Activated CD8-positive, alpha-beta memory T cell treated with anti-CD3 and anti-CD28 coated beads, Interleukin-2, amount 10 ng/mL, durations not matched to agents 7 days and 5 days (primary cell): ENCODE results near the gene TMEM141. TPM values are rescaled to one million over a fixed set of nuclear protein-coding genes. Genes with fewer than 3 reads are reported as not detected.
A peak's percentile ranks its signal among the peaks of the same experiment; 100 is the strongest.

Experiments used
- ATAC-seq: fragments of 150-1000 bp; cut with Tn5 transposase; one replicate; pipeline ENCODE4 v1.10.0; 2021; ENCODE audit warnings: moderate library complexity
- CTCF ChIA-PET: fragments of 350-600 bp; sonication (Branson Sonifier 250); formaldehyde crosslinking; loops from one replicate; lab custom pipeline; 2021; ENCODE audit warnings: antibody characterized with exemption; lab: Charles Lee
- DNase-seq: peaks from one replicate; pipeline ENCODE4 v3.0.0-alpha.2; 2020
- H3K27ac Mint-ChIP-seq: one replicate; pipeline ENCODE4 v1.8.0; 2021; ENCODE audit warnings: mild to moderate bottlenecking, mixed read lengths
- H3K27me3 Mint-ChIP-seq: one replicate; pipeline ENCODE4 v1.8.0; 2021; ENCODE audit warnings: mixed read lengths
- H3K36me3 Mint-ChIP-seq: one replicate; pipeline ENCODE4 v1.8.0; 2021; ENCODE audit warnings: mild to moderate bottlenecking, mixed read lengths
- H3K4me1 Mint-ChIP-seq: one replicate; pipeline ENCODE4 v1.8.0; 2021; ENCODE audit warnings: mixed read lengths
- H3K4me3 Mint-ChIP-seq: one replicate; pipeline ENCODE4 v1.8.0; 2021; ENCODE audit warnings: mild to moderate bottlenecking, moderate library complexity, mixed read lengths
- H3K9me3 Mint-ChIP-seq: one replicate; pipeline ENCODE4 v1.8.0; 2022; ENCODE audit warnings: low read depth, mixed read lengths
- total RNA-seq, 2 experiments: library from RNA; stranded (reverse); gene quantifications; one replicate each; pipeline ENCODE4 v1.2.3, GENCODE V29; 2021

The TMEM141 gene
- total RNA-seq: 10 to 100 TPM; 31.7 to 32.8 TPM

DNA sequence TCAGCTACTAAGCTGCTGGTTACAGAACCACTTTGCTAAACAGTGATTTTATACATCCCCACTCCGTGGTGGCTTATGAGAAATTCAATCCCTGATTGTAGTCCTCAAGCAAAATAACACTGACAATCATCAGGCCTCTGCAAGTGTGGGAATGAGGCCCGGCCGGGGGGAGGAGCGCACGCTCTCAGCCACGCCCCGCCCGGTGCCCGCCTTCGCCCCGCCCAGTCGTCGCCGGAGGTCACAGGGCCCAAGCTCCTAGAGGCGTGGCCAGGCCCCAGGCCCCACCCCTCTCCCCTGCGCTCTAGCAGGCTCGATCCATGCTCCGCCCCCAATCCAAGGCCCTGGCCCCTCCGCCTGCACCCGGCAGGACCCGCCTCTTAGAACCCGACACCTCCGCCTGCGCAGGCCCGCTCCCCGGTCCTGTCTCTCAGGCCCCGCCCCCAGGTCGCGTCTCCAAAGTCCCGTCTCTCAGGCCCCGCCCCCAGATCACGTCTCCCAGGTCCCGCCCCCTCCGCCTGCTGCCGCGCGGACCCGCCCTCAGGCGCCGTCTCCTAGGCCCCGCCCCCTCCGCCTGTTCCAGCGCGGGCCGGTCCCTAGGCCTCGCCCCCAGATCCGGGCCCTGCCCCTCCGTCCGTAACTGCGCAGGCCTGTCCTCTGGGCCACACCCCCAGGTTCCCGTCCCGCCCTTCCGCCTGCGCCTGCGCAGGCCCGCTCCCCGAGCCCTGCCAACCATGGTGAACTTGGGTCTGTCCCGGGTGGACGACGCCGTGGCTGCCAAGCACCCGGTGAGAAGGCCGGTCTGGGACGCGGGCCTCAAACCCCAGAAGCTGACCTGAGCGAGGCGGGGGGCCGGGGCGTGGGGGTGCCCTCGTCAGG, at the start of gene TMEM141:
TSS of gene TMEM141 (plus strand) at position 705 of the 876 bp plus-strand sequence. CDS start at position 732, 27 bp downstream.
- Mint-ChIP-seq H3K27ac (peak within 1 kb of the TSS; percentile 86), H3K4me3 (peak within 1 kb of the TSS; percentile 77), H3K9me3 (no peaks in the 10 kb centered on the region), H3K27me3 (peaks cover 8% of the 10 kb centered on the region), H3K36me3 (no peaks in the 10 kb centered on the region), H3K4me1 (peaks cover 30% of the 10 kb centered on the region)
- CTCF ChIA-PET: interaction anchor here (0.6 to 2.2 kb wide), 12 partner anchors 9 to 447 kb away, joined by 3 to 14 read pairs (median 4); partner anchors contain the start of genes AJM1 and NPDC1
- ATAC-seq (peak; percentile 93), DNase-seq (peak; percentile 100)

- H3K36me3 Mint-ChIP-seq: no peaks in the 10 kb centered on the region
- no peak overlapping the region for H3K27ac Mint-ChIP-seq
- DNase-seq (peak; percentile 61), ATAC-seq (peak; percentile 65)
- peaks cover 6% of the 10 kb centered on the region for H3K4me1 Mint-ChIP-seq
- peaks cover 13% of the 10 kb centered on the region for H3K27me3 Mint-ChIP-seq
- H3K4me3 Mint-ChIP-seq: no peak overlapping the region
- H3K9me3 Mint-ChIP-seq: no peaks in the 10 kb centered on the region
- CTCF ChIA-PET: interaction anchor here (0.8 to 1.8 kb wide), 3 partner anchors 9 to 14 kb away, joined by 3 to 12 read pairs (median 4); no protein-coding TSS in a partner anchor
These were observed 49.1 kb upstream of the TMEM141 start for GRCh38 chr9:136741883-136742571.

GRCh38 chr9:136742591-136743391, 48.4 kb upstream of the TMEM141 start, which contains the start of gene LCN10:
Gene LCN10 (minus strand): TSS chr9:136742940. CDS start chr9:136742903, 37 bp downstream.
- Mint-ChIP-seq H3K27ac (no peak within 1 kb of the TSS), H3K9me3 (no peaks in the 10 kb centered on the region), H3K4me1 (peaks cover 6% of the 10 kb centered on the region), H3K27me3 (peaks cover 15% of the 10 kb centered on the region), H3K4me3 (no peak within 1 kb of the TSS), H3K36me3 (no peaks in the 10 kb centered on the region)
- ATAC-seq: no peak
- no peak for DNase-seq
- CTCF ChIA-PET: interaction anchor here (0.8 to 1.8 kb wide), 2 partner anchors 9 to 15 kb away, joined by 3 to 12 read pairs; no protein-coding TSS in a partner anchor

DNA sequence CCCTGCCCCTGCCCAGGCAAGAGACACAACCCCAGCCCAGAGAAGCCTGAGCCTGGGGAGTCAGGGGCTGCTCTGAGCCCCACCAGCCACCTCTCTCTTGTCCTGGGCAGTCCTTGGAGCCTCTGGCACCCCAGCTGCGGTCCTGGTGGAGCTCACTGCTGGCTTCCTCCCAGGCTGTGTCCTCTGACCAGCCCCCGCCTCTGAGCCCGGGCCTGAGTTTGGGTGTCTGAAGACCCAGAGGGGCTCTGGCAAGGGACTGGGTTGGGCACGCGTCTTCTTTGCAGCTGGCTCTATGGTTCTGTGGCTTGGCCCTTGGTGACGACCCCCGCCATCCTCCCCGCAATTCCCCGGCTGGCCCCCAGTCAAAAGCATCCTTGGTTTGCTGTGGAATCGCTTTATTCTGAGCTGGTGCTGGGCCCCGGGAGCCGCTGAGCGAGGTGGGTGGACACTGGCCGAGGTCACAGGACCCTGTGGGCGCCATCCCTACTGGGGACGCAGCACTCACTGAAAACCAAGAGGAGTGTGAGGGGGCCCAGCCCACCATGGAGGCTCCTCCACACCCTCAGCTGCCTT, 47.4 kb upstream of the TMEM141 start:
- DNase-seq (no peak), ATAC-seq (no peak)
- Mint-ChIP-seq H3K9me3 (no peaks in the 10 kb centered on the region), H3K4me3 (no peak overlapping the region), H3K27ac (no peak overlapping the region), H3K4me1 (peaks cover 4% of the 10 kb centered on the region), H3K27me3 (peaks cover 17% of the 10 kb centered on the region), H3K36me3 (no peaks in the 10 kb centered on the region)
- CTCF ChIA-PET: interaction anchor here (0.8 kb wide), 1 partner anchor 10 kb away, joined by 3 read pairs; no protein-coding TSS in a partner anchor

GRCh38 chr9:136744773-136745172, 46.4 kb upstream of the TMEM141 start:
- DNase-seq: no peak
- Mint-ChIP-seq H3K27me3 (peaks cover 17% of the 10 kb centered on the region), H3K4me3 (no peak overlapping the region), H3K9me3 (no peaks in the 10 kb centered on the region), H3K36me3 (no peaks in the 10 kb centered on the region), H3K27ac (no peak overlapping the region), H3K4me1 (peaks cover 6% of the 10 kb centered on the region)
- CTCF ChIA-PET: no interaction called here
- no peak for ATAC-seq

- DNase-seq (no peak), ATAC-seq (no peak)
- H3K27me3 Mint-ChIP-seq: peaks cover 18% of the 10 kb centered on the region
- H3K9me3 Mint-ChIP-seq: no peaks in the 10 kb centered on the region
- no peak overlapping the region for H3K4me3 Mint-ChIP-seq
- no peak overlapping the region for H3K27ac Mint-ChIP-seq
- CTCF ChIA-PET: interaction anchor here (1.2 kb wide), 1 partner anchor 37 kb away, joined by 3 read pairs; no protein-coding TSS in a partner anchor
- H3K36me3 Mint-ChIP-seq: no peaks in the 10 kb centered on the region
- peaks cover 12% of the 10 kb centered on the region for H3K4me1 Mint-ChIP-seq
These were observed 45.6 kb upstream of the TMEM141 start for GRCh38 chr9:136745389-136746154.

DNA sequence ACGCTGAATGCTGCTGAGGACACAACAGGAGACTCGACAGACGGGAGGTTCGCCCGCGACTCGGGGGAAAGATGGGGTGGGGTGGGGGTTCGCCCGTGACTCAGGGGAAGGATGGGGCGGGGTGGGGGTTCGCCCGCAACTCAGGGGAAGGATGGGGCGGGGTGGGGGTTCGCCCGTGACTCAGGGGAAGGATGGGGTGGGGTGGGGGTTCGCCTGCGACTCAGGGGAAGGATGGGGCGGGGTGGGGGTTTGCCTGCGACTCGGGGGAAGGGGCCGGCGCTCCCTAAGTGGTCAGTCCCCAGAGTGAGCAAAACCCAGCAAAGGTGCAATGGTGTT, 45.0 kb upstream of the TMEM141 start:
- ATAC-seq: no peak
- peaks cover 2% of the 10 kb centered on the region for H3K36me3 Mint-ChIP-seq
- H3K9me3 Mint-ChIP-seq: no peaks in the 10 kb centered on the region
- peaks cover 17% of the 10 kb centered on the region for H3K4me1 Mint-ChIP-seq
- H3K27ac Mint-ChIP-seq: no peak overlapping the region
- peaks cover 20% of the 10 kb centered on the region for H3K27me3 Mint-ChIP-seq
- no peak for DNase-seq
- H3K4me3 Mint-ChIP-seq: no peak overlapping the region
- CTCF ChIA-PET: interaction anchor here (1.2 kb wide), 1 partner anchor 38 kb away, joined by 3 read pairs; no protein-coding TSS in a partner anchor

- ATAC-seq (no peak), DNase-seq (no peak)
- H3K4me3 Mint-ChIP-seq: no peak overlapping the region
- peaks cover 3% of the 10 kb centered on the region for H3K36me3 Mint-ChIP-seq
- CTCF ChIA-PET: no interaction called here
- peaks cover 17% of the 10 kb centered on the region for H3K4me1 Mint-ChIP-seq
- no peak overlapping the region for H3K27ac Mint-ChIP-seq
- H3K27me3 Mint-ChIP-seq: peaks cover 18% of the 10 kb centered on the region
- H3K9me3 Mint-ChIP-seq: peaks cover 1% of the 10 kb centered on the region
These were observed 44.5 kb upstream of the TMEM141 start for GRCh38 chr9:136746621-136747020.

DNA sequence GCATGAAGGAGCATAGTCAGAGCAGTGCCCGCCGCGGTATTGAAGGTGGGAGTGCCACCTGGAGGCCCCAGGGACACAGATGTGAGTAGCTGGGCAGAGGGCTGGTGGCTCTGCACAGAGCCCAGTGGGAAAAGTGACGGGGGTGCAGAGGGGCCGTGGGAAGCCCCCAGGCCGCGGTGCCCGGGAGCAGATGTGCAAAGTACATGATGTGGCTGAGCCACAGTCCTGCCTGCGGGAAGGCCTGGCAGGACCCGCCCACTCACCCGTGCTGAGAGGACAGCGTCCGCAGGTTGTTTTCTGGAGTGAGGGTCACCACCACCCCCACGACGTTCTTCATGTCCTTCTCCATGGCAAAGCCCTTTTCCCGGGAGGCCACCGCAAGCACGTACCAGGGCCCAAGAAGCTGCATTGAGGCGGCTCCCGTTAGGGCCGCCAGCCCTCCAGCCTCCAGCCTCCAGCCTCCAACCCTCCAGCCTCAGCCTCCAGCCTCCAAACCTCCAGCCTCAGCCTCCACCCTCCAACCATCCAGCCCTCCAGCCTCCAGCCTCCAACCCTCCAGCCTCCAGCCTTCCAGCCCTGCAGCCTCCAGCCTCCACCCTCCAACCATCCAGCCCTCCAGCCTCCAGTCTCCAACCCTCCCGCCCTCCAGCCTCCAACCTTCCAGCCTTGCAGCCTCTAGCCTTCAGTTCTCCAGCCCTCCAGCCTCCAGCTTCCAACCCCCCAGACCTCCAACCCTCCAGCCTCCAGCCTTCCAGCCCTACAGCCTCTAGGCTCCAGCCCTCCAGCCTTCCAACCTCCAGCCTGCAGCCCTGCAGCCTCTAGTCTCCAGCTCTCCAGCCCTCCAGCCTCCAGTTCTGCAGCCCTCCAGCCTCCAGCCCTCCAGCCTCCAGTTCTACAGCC, 43.7 kb upstream of the TMEM141 start:
- no peak for ATAC-seq
- H3K9me3 Mint-ChIP-seq: peaks cover 7% of the 10 kb centered on the region
- no peak overlapping the region for H3K4me3 Mint-ChIP-seq
- peaks cover 10% of the 10 kb centered on the region for H3K36me3 Mint-ChIP-seq
- H3K27me3 Mint-ChIP-seq: peaks cover 22% of the 10 kb centered on the region
- CTCF ChIA-PET: no interaction called here
- peaks cover 14% of the 10 kb centered on the region for H3K4me1 Mint-ChIP-seq
- H3K27ac Mint-ChIP-seq: no peak overlapping the region
- DNase-seq: no peak

DNA sequence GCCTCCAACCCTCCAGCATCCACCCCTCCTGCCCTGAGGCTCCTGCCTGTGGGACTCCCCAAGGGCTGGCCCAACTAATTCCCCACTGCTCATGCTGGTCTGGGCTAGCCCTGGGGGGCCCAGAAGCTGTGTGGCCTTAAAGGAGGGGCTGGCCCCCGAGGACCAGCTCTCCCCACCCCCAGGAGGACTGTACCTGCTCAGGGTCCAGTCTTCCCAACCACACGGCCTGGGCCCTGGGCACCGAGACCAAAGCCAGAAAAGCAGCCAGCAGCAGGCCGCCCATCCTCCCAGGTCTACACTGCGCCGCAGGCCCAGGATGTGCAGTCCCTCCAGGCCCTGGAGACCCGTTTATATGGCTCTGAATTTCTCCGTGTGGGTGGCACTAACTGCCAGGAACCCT, 42.9 kb upstream of the TMEM141 start, which contains the start of gene LCN6:
TSS of gene LCN6 (minus strand) at position 325 of the 400 bp plus-strand sequence. CDS start at position 283, 42 bp downstream.
- Mint-ChIP-seq H3K27ac (no peak within 1 kb of the TSS), H3K36me3 (peaks cover 13% of the 10 kb centered on the region)
- no peak for ATAC-seq

More for the DNA sequence above, 42.9 kb upstream of the TMEM141 start, which contains the start of gene LCN6:
- Mint-ChIP-seq H3K9me3 (peaks cover 12% of the 10 kb centered on the region), H3K27me3 (peaks cover 25% of the 10 kb centered on the region), H3K4me3 (no peak within 1 kb of the TSS), H3K4me1 (peaks cover 14% of the 10 kb centered on the region)
- CTCF ChIA-PET: no interaction called here
- DNase-seq: no peak
